ENCODE data around the gene CHI3L2. TPM values are rescaled to one million over a fixed set of nuclear protein-coding genes. Genes with fewer than 3 reads are reported as not detected.

CHI3L2 gene
- total and polyA plus RNA-seq, 7 donors: 0.24 to 2.2 (median 0.42) TPM

DNA sequence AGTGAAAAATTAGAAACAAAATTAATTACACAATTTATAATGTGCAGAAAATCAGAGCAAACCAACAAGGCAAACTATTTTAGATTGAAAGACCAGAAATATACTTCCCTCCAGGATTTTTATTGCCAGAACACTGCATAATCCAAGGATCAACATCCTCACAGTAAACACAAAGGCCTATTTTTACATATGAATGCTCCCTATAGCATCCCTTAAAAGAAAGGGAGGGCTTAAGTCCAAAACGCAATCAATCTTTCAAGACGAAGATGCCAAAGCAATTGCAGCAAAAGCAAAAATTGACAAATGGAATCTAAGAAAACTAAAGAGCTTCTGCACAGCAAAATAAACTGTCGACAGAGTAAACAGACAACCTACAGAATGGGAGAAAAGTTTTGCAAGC, 44.6 kb downstream of the CHI3L2 start:
- TF ChIP-seq, protein P1, sequence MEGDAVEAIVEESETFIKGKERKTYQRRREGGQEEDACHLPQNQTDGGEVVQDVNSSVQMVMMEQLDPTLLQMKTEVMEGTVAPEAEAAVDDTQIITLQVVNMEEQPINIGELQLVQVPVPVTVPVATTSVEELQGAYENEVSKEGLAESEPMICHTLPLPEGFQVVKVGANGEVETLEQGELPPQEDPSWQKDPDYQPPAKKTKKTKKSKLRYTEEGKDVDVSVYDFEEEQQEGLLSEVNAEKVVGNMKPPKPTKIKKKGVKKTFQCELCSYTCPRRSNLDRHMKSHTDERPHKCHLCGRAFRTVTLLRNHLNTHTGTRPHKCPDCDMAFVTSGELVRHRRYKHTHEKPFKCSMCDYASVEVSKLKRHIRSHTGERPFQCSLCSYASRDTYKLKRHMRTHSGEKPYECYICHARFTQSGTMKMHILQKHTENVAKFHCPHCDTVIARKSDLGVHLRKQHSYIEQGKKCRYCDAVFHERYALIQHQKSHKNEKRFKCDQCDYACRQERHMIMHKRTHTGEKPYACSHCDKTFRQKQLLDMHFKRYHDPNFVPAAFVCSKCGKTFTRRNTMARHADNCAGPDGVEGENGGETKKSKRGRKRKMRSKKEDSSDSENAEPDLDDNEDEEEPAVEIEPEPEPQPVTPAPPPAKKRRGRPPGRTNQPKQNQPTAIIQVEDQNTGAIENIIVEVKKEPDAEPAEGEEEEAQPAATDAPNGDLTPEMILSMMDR (IDR thresholded peaks at IDR 0.05): no peak
- no peak overlapping the region for H3K27ac ChIP-seq
- 54 to 71% (median 66%) methylated on average over 3 of the region's 3 CpGs for WGBS, 3 donors
- no peak overlapping the region for H3K4me3 ChIP-seq
- intact Hi-C loops (cut with DNase I): no loop called here
- ATAC-seq (no peak), DNase-seq (no peak)
- H3K27me3 ChIP-seq (ENCODE audit: insufficient read depth in 3 of 3, low read length in 2 of 3): peaks cover 2 to 21% (median 6%) of the 10 kb centered on the region in 3 donors
- H3K36me3 ChIP-seq (ENCODE audit: insufficient read depth in 1 of 2, low read depth in 1 of 2): no peaks in the 10 kb centered on the region
- no peaks in the 10 kb centered on the region for H3K9me3 ChIP-seq
- H3K4me1 ChIP-seq: no peaks in the 10 kb centered on the region

DNA sequence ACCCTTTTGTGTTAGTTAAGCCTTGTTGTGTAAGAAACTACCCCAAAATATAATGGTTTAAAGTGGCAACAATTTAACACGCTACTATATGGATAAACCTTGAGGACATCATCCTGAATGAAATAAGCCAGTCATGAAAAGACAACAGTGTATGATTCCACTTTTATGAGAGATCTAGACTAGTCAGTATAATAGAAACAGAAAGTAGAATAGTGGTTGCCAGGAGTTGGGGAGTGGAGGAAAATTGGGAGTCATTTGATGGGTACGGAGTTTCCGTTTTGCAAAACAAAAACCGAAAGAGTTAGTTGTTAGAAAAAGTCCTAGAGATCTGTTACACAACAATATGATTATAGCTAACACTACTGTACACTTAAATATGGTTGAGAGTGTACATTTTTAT, 47.1 kb downstream of the CHI3L2 start:
- H3K36me3 ChIP-seq (ENCODE audit: insufficient read depth in 1 of 2, low read depth in 1 of 2): no peaks in the 10 kb centered on the region
- H3K27me3 ChIP-seq (ENCODE audit: insufficient read depth in 3 of 3, low read length in 2 of 3): peaks cover 0 to 21% (median 6%) of the 10 kb centered on the region in 3 donors
- WGBS, 3 donors: 49 to 58% (median 50%) methylated on average over 4 of the region's 4 CpGs
- TF ChIP-seq, protein P1 (IDR thresholded peaks at IDR 0.05): no peak
- H3K4me3 ChIP-seq: no peak overlapping the region
- H3K27ac ChIP-seq: no peak overlapping the region
- H3K9me3 ChIP-seq: no peaks in the 10 kb centered on the region
- intact Hi-C loops (cut with DNase I): no loop called here
- DNase-seq: no peak
- ATAC-seq: no peak
- H3K4me1 ChIP-seq: no peaks in the 10 kb centered on the region

DNA sequence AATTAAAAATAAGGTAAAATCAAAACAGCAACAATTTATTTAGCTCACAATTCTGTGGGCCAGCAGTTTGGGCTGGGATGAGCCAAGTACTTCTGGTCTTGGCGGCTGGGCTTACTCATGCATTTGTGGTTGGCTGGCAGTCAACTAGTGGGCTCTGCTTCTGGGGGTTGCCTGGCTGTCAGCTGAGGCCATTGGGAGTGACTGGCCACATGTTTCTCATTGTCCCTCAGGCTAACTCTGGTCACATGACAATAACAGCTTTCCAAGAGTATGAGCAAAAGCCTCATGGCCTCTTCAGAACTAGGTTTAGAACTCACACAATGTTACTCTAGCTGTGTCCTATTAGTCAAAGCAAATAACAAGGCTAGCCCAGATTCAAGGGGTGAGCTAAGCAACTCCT, 47.6 kb downstream of the CHI3L2 start:
- ATAC-seq: peak; percentile 43 to 73 (median 60)
- peak; percentile 61 to 75 for DNase-seq
- Histone ChIP-seq H3K36me3 (ENCODE audit: insufficient read depth in 1 of 2, low read depth in 1 of 2) (no peaks in the 10 kb centered on the region), H3K9me3 (no peaks in the 10 kb centered on the region), H3K27me3 (ENCODE audit: insufficient read depth in 3 of 3, low read length in 2 of 3) (peaks cover 0 to 21% (median 6%) of the 10 kb centered on the region in 3 donors), H3K4me1 (no peaks in the 10 kb centered on the region), H3K4me3 (no peak overlapping the region), H3K27ac (no peak overlapping the region)
- intact Hi-C loops (cut with DNase I): no loop called here
- 13 to 36% (median 18%) methylated on average over 1 of the region's 1 CpG for WGBS, 3 donors
- TF ChIP-seq, protein P1 (IDR thresholded peaks at IDR 0.05): no peak

DNA sequence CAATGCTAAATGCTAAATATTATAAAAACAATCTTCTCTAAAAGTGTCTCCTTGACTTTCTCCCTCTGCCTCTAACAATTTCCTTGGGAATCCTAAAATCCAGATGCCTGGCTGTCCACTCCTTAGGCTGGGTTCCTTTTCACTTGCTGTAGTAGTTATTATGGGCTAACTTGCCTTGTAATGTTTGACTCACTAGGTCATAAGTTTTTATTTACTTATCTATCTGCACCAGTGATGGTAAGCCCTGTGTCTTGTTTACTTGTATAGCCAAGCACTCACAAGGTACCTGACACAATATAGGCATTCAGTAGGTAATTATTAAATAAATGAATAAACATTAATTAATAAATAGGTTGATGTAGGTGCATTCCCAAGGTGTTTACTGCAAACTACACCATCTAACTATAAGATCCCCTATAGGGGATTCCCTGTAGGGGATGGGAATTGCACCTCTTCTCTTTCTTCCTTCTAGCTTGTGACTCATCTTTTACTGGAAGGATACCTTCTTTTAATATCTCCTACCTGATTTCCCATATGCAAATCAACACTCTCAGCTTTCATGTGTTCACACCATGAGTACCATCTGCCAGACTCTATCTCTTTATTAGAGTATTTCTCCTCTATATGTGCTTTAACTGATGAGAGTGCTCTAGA, 48.4 kb downstream of the CHI3L2 start:
- TF ChIP-seq, protein P1 (IDR thresholded peaks at IDR 0.05): no peak
- intact Hi-C loops (cut with DNase I): no loop called here

DNA sequence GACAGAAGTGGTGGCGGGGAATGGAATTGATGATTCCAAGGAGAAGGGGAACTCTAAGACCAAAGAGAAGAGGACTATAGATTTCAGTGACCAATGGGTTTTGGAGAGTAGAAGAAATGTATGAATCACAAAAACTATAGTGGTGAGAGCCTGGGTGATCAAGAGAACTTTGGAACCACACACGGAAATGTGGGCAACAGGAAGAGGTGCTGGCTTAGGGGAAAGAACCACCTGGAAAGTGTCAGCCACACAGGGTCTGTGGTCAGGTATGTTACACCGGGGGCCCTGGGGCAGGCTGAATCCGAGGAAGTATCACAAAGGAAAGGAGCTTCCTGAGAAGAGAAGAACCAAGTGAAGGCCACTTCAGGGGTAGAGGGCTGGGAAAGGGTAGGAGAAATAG, 51.6 kb downstream of the CHI3L2 start:
- no peak overlapping the region for H3K27ac ChIP-seq
- 73 to 79% (median 79%) methylated on average over 4 of the region's 4 CpGs for WGBS, 3 donors

More for the DNA sequence above, 48.4 kb downstream of the CHI3L2 start:
- Histone ChIP-seq H3K4me3 (no peak overlapping the region), H3K4me1 (no peaks in the 10 kb centered on the region), H3K27me3 (ENCODE audit: insufficient read depth in 3 of 3, low read length in 2 of 3) (peaks cover 0 to 13% (median under 1%) of the 10 kb centered on the region in 3 donors), H3K27ac (no peak overlapping the region), H3K36me3 (ENCODE audit: insufficient read depth in 1 of 2, low read depth in 1 of 2) (no peaks in the 10 kb centered on the region), H3K9me3 (no peaks in the 10 kb centered on the region)
- ATAC-seq (no peak), DNase-seq (no peak)

More for the DNA sequence above, 51.6 kb downstream of the CHI3L2 start:
- intact Hi-C loops (cut with DNase I): no loop called here
- H3K4me3 ChIP-seq: no peak overlapping the region
- no peaks in the 10 kb centered on the region for H3K27me3 ChIP-seq (ENCODE audit: insufficient read depth in 3 of 3, low read length in 2 of 3)
- TF ChIP-seq, protein P1 (IDR thresholded peaks at IDR 0.05): no peak
- DNase-seq (no peak), ATAC-seq (no peak)
- H3K4me1 ChIP-seq: no peaks in the 10 kb centered on the region
- no peaks in the 10 kb centered on the region for H3K9me3 ChIP-seq
- no peaks in the 10 kb centered on the region for H3K36me3 ChIP-seq (ENCODE audit: insufficient read depth in 1 of 2, low read depth in 1 of 2)
